ENCODE data around the gene CNTROB. TPM values are rescaled to one million over a fixed set of nuclear protein-coding genes. Genes with fewer than 3 reads are reported as not detected.

CNTROB gene
- total and polyA plus RNA-seq, 2 donors (not counting 1 experiment from before 2014, with no cell fraction given), result 23.1 to 34.8 TPM

- H3K27ac Mint-ChIP-seq, result no peak overlapping the region
- Histone ChIP-seq H2AFZ (ENCODE audit: insufficient read depth, low read depth, low read length, poor library complexity, severe bottlenecking) (no peak overlapping the region), H3K9me3 (ENCODE audit: control extremely low read depth in 1 of 3, control insufficient read depth in 2 of 3, insufficient read depth in 1 of 3, low read length in 2 of 3) (no peaks in the 10 kb centered on the region), H3K27ac (ENCODE audit: low read length in 2 of 2) (no peak overlapping the region), H3K9ac (ENCODE audit: low read length) (no peak overlapping the region), H3K27me3 (replicated peaks in 1 of 4; ENCODE audit: control extremely low read depth in 1 of 4, control insufficient read depth in 3 of 4, insufficient read depth in 4 of 4, low read length in 3 of 4) (peaks cover 0 to 28% (median 6%) of the 10 kb centered on the region in 4 experiments), H3K36me3 (replicated peaks in 1 of 2; ENCODE audit: control extremely low read depth in 1 of 2, control insufficient read depth in 1 of 2, extremely low read depth in 1 of 2, insufficient read depth in 2 of 2, low read length in 1 of 2) (no peaks in the 10 kb centered on the region), H3K4me3 (ENCODE audit: control extremely low read depth in 1 of 5, extremely low read depth in 1 of 5, insufficient read depth in 1 of 5, low read depth in 2 of 5, low read length in 4 of 5) (no peak overlapping the region), H3K79me2 (ENCODE audit: control insufficient read depth, insufficient read depth, low read length) (no peaks in the 10 kb centered on the region), H3K4me1 (ENCODE audit: control insufficient read depth in 2 of 2, insufficient read depth in 2 of 2, low read length in 2 of 2) (peaks cover 8 to 10% of the 10 kb centered on the region in 2 donors), H3K4me2 (replicated peaks; ENCODE audit: low read depth, low read length, poor library complexity, severe bottlenecking) (no peak overlapping the region), H4K20me1 (ENCODE audit: control insufficient read depth, insufficient read depth, low read length, poor library complexity, severe bottlenecking) (no peaks in the 10 kb centered on the region)
- ATAC-seq (ENCODE audit: low read depth) (peak; percentile 21), DNase-seq (no peak)
- H3K27me3 Mint-ChIP-seq, result peaks cover 40% of the 10 kb centered on the region
- POLR2A ChIA-PET, result interaction anchor here (0.7 kb wide), 1 partner anchor 9 kb away, joined by 3 read pairs; no protein-coding TSS in a partner anchor
- CTCF ChIA-PET, result interaction anchor here (0.6 to 3.1 kb wide), 7 partner anchors 8 to 254 kb away, joined by 3 to 10 read pairs (median 3); no protein-coding TSS in a partner anchor
- 13% methylated on average over 4 of the region's 5 CpGs for WGBS (ENCODE audit: insufficient coverage)
- no peaks in the 10 kb centered on the region for H3K9me3 Mint-ChIP-seq (ENCODE audit: insufficient read depth)
- no peak overlapping the region for H3K4me3 Mint-ChIP-seq
- intact Hi-C loops (cut with micrococcal nuclease), result no loop called here
- H3K4me1 Mint-ChIP-seq, result peaks cover 16% of the 10 kb centered on the region
- TF ChIP-seq EZH2 (IDR thresholded peaks at IDR 0.05; ENCODE audit: borderline replicate concordance, insufficient read depth, low read depth, low read length, poor library complexity, severe bottlenecking) (no peak), CTCF (IDR thresholded peaks at IDR 0.05) (no peak)
Observed at GRCh38 chr17:7997186-7997585, 65.2 kb downstream of the CNTROB start.

Small RNA genes within 50 kb of the gene (small RNA-seq; reads per million reads assigned to genes)
- 6.5 reads per million, percentile 75 among the genes with 10 or more reads in this experiment for gene SCARNA21 (ENCODE audit: insufficient read length, low read depth, low replicate concordance)

Other genes starting within 250 kb of the CNTROB start
- 89.9 and 101 TPM in 2 replicates for gene TP53, start 244.7 kb upstream of the CNTROB start, total RNA-seq
- gene TP53, start 244.7 kb upstream of the CNTROB start, polyA plus RNA-seq, result 59.4 and 76.1 TPM in 2 replicates
- 17.2 and 18.2 TPM in 2 replicates for gene WRAP53, start 243.7 kb upstream of the CNTROB start, total RNA-seq
- 12.0 and 13.1 TPM in 2 replicates for gene WRAP53, start 243.7 kb upstream of the CNTROB start, polyA plus RNA-seq
- not detected in 2 replicates for gene EFNB3, start 227.0 kb upstream of the CNTROB start, total RNA-seq
- gene EFNB3, start 227.0 kb upstream of the CNTROB start, polyA plus RNA-seq, result not detected in 2 replicates
- not detected in 2 replicates for gene DNAH2, start 214.5 kb upstream of the CNTROB start, total RNA-seq
- gene DNAH2, start 214.5 kb upstream of the CNTROB start, polyA plus RNA-seq, result 0.03 TPM in 1 of 2 replicates, not detected in the other
- 106 and 110 TPM in 2 replicates for gene KDM6B, start 98.0 kb upstream of the CNTROB start, total RNA-seq
- gene KDM6B, start 98.0 kb upstream of the CNTROB start, polyA plus RNA-seq, result 18.6 and 49.2 TPM in 2 replicates
- 5.1 and 6.0 TPM in 2 replicates for gene TMEM88, start 77.1 kb upstream of the CNTROB start, total RNA-seq
- 9.5 and 15.9 TPM in 2 replicates for gene TMEM88, start 77.1 kb upstream of the CNTROB start, polyA plus RNA-seq
- 20.0 and 22.0 TPM in 2 replicates for gene NAA38, start 74.6 kb upstream of the CNTROB start, total RNA-seq
- 37.6 and 80.5 TPM in 2 replicates for gene NAA38, start 74.6 kb upstream of the CNTROB start, polyA plus RNA-seq
- 8.5 and 10.2 TPM in 2 replicates for gene CYB5D1, start 74.2 kb upstream of the CNTROB start, total RNA-seq
- gene CYB5D1, start 74.2 kb upstream of the CNTROB start, polyA plus RNA-seq, result 6.1 and 6.3 TPM in 2 replicates
- gene CHD3, start 43.4 kb upstream of the CNTROB start, total RNA-seq, result 69.1 and 75.5 TPM in 2 replicates
- gene CHD3, start 43.4 kb upstream of the CNTROB start, polyA plus RNA-seq, result 68.1 and 133 TPM in 2 replicates
- gene RNF227, start 15.9 kb upstream of the CNTROB start, total RNA-seq, result 3.8 and 4.3 TPM in 2 replicates
- gene RNF227, start 15.9 kb upstream of the CNTROB start, polyA plus RNA-seq, result 5.8 and 11.8 TPM in 2 replicates
- 11.4 and 15.5 TPM in 2 replicates for gene KCNAB3, start 2.4 kb upstream of the CNTROB start, total RNA-seq
- gene KCNAB3, start 2.4 kb upstream of the CNTROB start, polyA plus RNA-seq, result 16.3 and 25.7 TPM in 2 replicates
- 86.0 and 118 TPM in 2 replicates for gene TRAPPC1, start 260 bp upstream of the CNTROB start, total RNA-seq
- 107 and 173 TPM in 2 replicates for gene TRAPPC1, start 260 bp upstream of the CNTROB start, polyA plus RNA-seq
- not detected in 2 replicates for gene GUCY2D, start 70.4 kb downstream of the CNTROB start, total RNA-seq
- gene GUCY2D, start 70.4 kb downstream of the CNTROB start, polyA plus RNA-seq, result not detected in 2 replicates
- gene ALOX15B, start 106.9 kb downstream of the CNTROB start, total RNA-seq, result not detected in 2 replicates
- 0.03 TPM in 1 of 2 replicates, not detected in the other for gene ALOX15B, start 106.9 kb downstream of the CNTROB start, polyA plus RNA-seq
- 0.29 and 0.69 TPM in 2 replicates for gene ALOX12B, start 155.5 kb downstream of the CNTROB start, total RNA-seq
- 0.14 and 0.57 TPM in 2 replicates for gene ALOX12B, start 155.5 kb downstream of the CNTROB start, polyA plus RNA-seq
- gene ALOXE3, start 186.3 kb downstream of the CNTROB start, total RNA-seq, result not detected in 2 replicates
- 0.04 TPM in 1 of 2 replicates, not detected in the other for gene ALOXE3, start 186.3 kb downstream of the CNTROB start, polyA plus RNA-seq
- gene HES7, start 191.9 kb downstream of the CNTROB start, total RNA-seq, result not detected in 2 replicates
- 0.09 and 0.34 TPM in 2 replicates for gene HES7, start 191.9 kb downstream of the CNTROB start, polyA plus RNA-seq
- 118 and 120 TPM in 2 replicates for gene PER1, start 220.2 kb downstream of the CNTROB start, total RNA-seq
- 176 and 700 TPM in 2 replicates for gene PER1, start 220.2 kb downstream of the CNTROB start, polyA plus RNA-seq
- 154 and 162 TPM in 2 replicates for gene VAMP2, start 230.7 kb downstream of the CNTROB start, total RNA-seq
- 209 and 291 TPM in 2 replicates for gene VAMP2, start 230.7 kb downstream of the CNTROB start, polyA plus RNA-seq
- gene TMEM107, start 244.2 kb downstream of the CNTROB start, total RNA-seq, result 30.3 and 30.5 TPM in 2 replicates
- 13.3 and 34.0 TPM in 2 replicates for gene TMEM107, start 244.2 kb downstream of the CNTROB start, polyA plus RNA-seq